Loucy (cell line): ENCODE results near the gene PTH2.

Experiments
- H2AFZ ChIP-seq: fragments of 200-600 bp; sonication (generic); 2 replicates; pipeline ENCODE4 v1.6.0; 2016; ENCODE audit warnings: antibody characterized with exemption, mild to moderate bottlenecking, low read length, moderate library complexity
- H3F3A ChIP-seq: fragments of 200-600 bp; 2 replicates; pipeline ENCODE4 v1.6.0; 2016; ENCODE audit warnings: antibody characterized with exemption, low read depth, mild to moderate bottlenecking
- H3K27me3 ChIP-seq: fragments of 200-600 bp; sonication (generic); 2 replicates; pipeline ENCODE4 v1.6.1; 2014; ENCODE audit warnings: low read length, mild to moderate bottlenecking; ENCODE audit not compliant: insufficient read depth, poor library complexity, severe bottlenecking
- H3K36me3 ChIP-seq: fragments of 200-600 bp; sonication (generic); 2 replicates; pipeline ENCODE4 v1.6.1; 2016; ENCODE audit warnings: low read length; ENCODE audit not compliant: insufficient read depth
- H3K4me1 ChIP-seq: fragments of 200-600 bp; sonication (generic); 2 replicates; pipeline ENCODE4 v1.5.1; 2014; ENCODE audit warnings: low read length, mild to moderate bottlenecking; ENCODE audit not compliant: insufficient read depth, poor library complexity, severe bottlenecking
- H3K4me2 ChIP-seq: fragments of 200-600 bp; sonication (generic); 2 replicates; pipeline ENCODE4 v1.6.0; 2014; ENCODE audit warnings: antibody characterized with exemption, low read length, low read depth, mild to moderate bottlenecking; ENCODE audit not compliant: poor library complexity, severe bottlenecking
- H3K4me3 ChIP-seq: fragments of 200-600 bp; sonication (generic); 2 replicates; pipeline ENCODE4 v1.5.1; 2014; ENCODE audit warnings: low read length, mild to moderate bottlenecking, mixed read lengths; ENCODE audit not compliant: poor library complexity, severe bottlenecking
- H3K79me2 ChIP-seq: fragments of 200-600 bp; sonication (generic); 2 replicates; pipeline ENCODE4 v1.6.1; 2014; ENCODE audit warnings: low read length; ENCODE audit not compliant: insufficient read depth
- H3K9ac ChIP-seq: fragments of 200-600 bp; sonication (generic); 2 replicates; pipeline ENCODE4 v1.6.0; 2014; ENCODE audit warnings: mild to moderate bottlenecking, low read depth, low read length, moderate library complexity; ENCODE audit not compliant: poor library complexity, severe bottlenecking
- H3K9me2 ChIP-seq: fragments of 200-600 bp; sonication (generic); replicated peaks from 2 replicates; pipeline ENCODE4 v1.6.1; 2016; ENCODE audit warnings: low read depth, low read length, mixed read lengths
- H3K9me3 ChIP-seq: fragments of 200-600 bp; sonication (generic); 2 replicates; pipeline ENCODE4 v1.6.1; 2014; ENCODE audit warnings: mild to moderate bottlenecking, antibody characterized with exemption, low read length, low read depth; ENCODE audit not compliant: insufficient read depth
- H4K20me1 ChIP-seq: fragments of 200-600 bp; sonication (generic); 2 replicates; pipeline ENCODE4 v1.6.0; 2014; ENCODE audit warnings: antibody characterized with exemption, low read length, mild to moderate bottlenecking; ENCODE audit not compliant: insufficient read depth, poor library complexity, severe bottlenecking
- EZH2phosphoT487 ChIP-seq: fragments of 200-600 bp; IDR thresholded peaks from 2 replicates; pipeline ENCODE4 v1.6.1; 2018; ENCODE audit warnings: antibody characterized with exemption, mild to moderate bottlenecking, moderate library complexity, borderline replicate concordance
- TF ChIP-seq, protein P1 (sequence below): fragments of 200-600 bp; sonication (generic); conservative IDR thresholded peaks from 2 replicates; pipeline ENCODE4 v1.5.1; 2014; ENCODE audit warnings: mild to moderate bottlenecking, antibody characterized with exemption, low read length

Gene PTH2

DNA sequence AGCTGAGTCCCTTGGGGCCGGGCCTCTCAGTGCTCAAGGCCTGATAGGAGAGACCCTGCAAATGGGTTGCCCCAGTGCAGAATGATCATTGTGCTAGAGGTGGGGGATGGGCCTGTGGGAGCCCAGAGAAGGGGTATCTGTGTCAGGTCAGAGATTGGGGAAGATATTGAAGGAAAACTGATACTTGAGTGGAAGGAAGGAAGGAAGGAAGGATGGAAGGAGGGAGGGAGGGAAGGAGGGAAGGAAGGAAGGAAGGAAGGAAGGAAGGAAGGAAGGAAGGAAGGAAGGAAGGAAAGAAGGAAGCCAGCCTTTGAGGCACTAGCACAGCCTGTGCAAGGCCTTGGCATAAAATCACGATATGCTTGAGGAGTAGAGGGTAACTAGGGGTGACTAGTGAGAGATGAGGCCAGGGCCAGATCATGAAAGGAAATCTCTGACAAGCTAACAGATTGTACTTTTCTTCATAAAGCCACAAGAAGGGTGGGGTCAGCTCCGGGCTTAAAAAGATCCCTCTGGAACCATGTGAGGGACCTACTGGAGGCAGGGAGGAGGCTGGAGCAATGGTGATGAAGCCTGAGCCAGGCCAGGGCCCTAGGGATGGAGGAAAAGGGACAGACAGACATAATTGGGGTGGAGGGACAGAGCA is 11.4 kb downstream of the PTH2 start:
- peak overlapping the region; percentile 1 for H3K9ac ChIP-seq
- peaks cover 82% of the 10 kb centered on the region for H3K4me1 ChIP-seq
- H3K27me3 ChIP-seq, result no peaks in the 10 kb centered on the region
- no peaks in the 10 kb centered on the region for H3K9me3 ChIP-seq
- H4K20me1 ChIP-seq, result no peaks in the 10 kb centered on the region
- H3K4me3 ChIP-seq, result no peak overlapping the region
- H3K36me3 ChIP-seq, result no peaks in the 10 kb centered on the region
- no peak overlapping the region for H2AFZ ChIP-seq
- H3K4me2 ChIP-seq, result peak overlapping the region; percentile 19
- H3K9me2 ChIP-seq, result no peaks in the 10 kb centered on the region
- no peaks in the 10 kb centered on the region for H3F3A ChIP-seq
- TF ChIP-seq, protein P1, sequence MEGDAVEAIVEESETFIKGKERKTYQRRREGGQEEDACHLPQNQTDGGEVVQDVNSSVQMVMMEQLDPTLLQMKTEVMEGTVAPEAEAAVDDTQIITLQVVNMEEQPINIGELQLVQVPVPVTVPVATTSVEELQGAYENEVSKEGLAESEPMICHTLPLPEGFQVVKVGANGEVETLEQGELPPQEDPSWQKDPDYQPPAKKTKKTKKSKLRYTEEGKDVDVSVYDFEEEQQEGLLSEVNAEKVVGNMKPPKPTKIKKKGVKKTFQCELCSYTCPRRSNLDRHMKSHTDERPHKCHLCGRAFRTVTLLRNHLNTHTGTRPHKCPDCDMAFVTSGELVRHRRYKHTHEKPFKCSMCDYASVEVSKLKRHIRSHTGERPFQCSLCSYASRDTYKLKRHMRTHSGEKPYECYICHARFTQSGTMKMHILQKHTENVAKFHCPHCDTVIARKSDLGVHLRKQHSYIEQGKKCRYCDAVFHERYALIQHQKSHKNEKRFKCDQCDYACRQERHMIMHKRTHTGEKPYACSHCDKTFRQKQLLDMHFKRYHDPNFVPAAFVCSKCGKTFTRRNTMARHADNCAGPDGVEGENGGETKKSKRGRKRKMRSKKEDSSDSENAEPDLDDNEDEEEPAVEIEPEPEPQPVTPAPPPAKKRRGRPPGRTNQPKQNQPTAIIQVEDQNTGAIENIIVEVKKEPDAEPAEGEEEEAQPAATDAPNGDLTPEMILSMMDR, result no peak
- no peak for TF ChIP-seq EZH2phosphoT487
- H3K79me2 ChIP-seq, result no peaks in the 10 kb centered on the region

DNA sequence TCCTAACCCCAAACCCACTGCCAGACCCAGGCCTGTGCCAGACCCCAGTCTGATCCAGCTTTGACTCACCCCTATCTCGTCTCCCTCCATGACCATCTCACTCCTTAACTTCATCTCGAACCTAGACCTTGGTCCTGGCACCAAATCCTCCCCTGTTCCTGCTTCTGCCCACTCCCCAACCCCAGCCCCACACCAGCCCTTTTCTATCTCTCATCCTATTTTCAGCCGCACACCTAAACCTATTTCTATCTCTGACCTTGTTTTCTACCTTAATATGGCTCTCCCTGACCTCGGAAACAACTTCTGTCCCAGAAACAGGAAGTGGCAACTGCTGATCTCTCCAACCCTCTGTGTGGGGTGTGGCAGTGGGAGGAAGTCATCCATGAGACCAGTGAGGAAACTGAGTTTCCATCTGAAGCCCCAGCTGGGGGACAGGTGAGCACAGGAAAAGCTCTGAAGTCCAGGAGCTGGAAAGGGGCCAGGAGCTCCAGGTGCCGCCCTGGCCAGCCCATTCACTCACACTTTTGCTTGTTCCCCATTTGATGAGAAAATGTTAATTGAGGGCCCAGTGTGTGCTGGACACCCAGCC is 13.7 kb downstream of the PTH2 start:
- Histone ChIP-seq H3K4me2 (peak overlapping the region; percentile 63), H3K36me3 (no peaks in the 10 kb centered on the region), H3K9ac (peak overlapping the region; percentile 58), H2AFZ (peak overlapping the region; percentile 2; the same call in 1 of the 2 replicates), H3K27me3 (no peaks in the 10 kb centered on the region), H3K4me3 (peak overlapping the region; percentile 47), H3K4me1 (peaks cover 75% of the 10 kb centered on the region), H3K79me2 (no peaks in the 10 kb centered on the region), H3F3A (no peaks in the 10 kb centered on the region), H4K20me1 (no peaks in the 10 kb centered on the region), H3K9me3 (no peaks in the 10 kb centered on the region), H3K9me2 (no peaks in the 10 kb centered on the region)
- no peak for TF ChIP-seq EZH2phosphoT487
- TF ChIP-seq, protein P1, result no peak

DNA sequence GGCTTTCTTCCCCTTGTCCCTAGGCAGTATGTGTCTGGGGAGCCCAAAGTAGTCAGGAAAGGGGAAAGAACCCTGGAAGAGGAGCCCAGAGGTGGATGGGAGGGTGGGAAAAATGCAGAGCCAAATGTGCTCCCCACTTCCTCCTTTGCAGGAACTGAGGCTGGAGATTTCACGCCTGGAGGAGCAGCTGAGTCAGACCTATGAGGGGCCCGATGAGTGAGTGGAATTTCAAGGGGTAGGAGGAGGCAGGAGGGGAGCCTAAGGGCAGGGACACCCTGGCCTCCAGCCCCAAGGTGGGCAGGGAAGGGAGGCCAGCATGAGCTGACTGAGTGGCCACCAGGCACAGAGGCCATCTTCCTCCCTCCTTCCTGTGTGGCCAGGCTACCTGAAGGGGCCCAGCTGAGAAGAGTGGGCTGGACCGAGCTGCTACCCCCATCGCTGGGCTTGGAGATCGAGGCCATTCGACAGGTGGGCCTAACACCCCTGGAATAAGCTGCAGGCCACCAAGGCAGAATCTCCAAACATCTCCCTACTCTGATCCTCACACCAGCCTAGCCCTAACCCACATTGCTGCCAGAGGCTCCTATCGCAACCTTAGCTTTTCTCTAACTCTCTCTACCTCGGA is 14.3 kb downstream of the PTH2 start:
- Histone ChIP-seq H3K4me3 (peak overlapping the region; percentile 47), H3K4me1 (peaks cover 74% of the 10 kb centered on the region), H2AFZ (no peak overlapping the region), H4K20me1 (no peaks in the 10 kb centered on the region), H3K9me2 (no peaks in the 10 kb centered on the region), H3K9ac (peak overlapping the region; percentile 58), H3K9me3 (no peaks in the 10 kb centered on the region), H3K79me2 (no peaks in the 10 kb centered on the region), H3K27me3 (no peaks in the 10 kb centered on the region), H3F3A (no peaks in the 10 kb centered on the region), H3K4me2 (peak overlapping the region; percentile 63), H3K36me3 (no peaks in the 10 kb centered on the region)
- no peak for TF ChIP-seq EZH2phosphoT487
- TF ChIP-seq, protein P1, result no peak
